Iris pigment epithelial cell (primary cell): ENCODE data around the gene UBE2K.
"Not testable (repeated sequence)": the region's sequence is repeated elsewhere in the genome, so short reads cannot be mapped to it uniquely, and the experiment has no call there.

Source experiments
- DNase-seq: peaks from one replicate; pipeline ENCODE4 v3.0.0-alpha.2; 2011; ENCODE audit warnings: low read depth

Gene UBE2K

GRCh38 chr4:39689970-39690369 lies 8.0 kb upstream of the UBE2K start:
- DNase-seq = no peak

- peak; percentile 29 for DNase-seq
Observed at GRCh38 chr4:39698424-39699009, 581 bp downstream of the UBE2K start.

GRCh38 chr4:39699687-39700409 lies 1.9 kb downstream of the UBE2K start:
- DNase-seq = peak; percentile 55

GRCh38 chr4:39700554-39700953 lies 2.6 kb downstream of the UBE2K start:
- DNase-seq = no peak

- DNase-seq = no peak
Observed at GRCh38 chr4:39702716-39703115, 4.8 kb downstream of the UBE2K start.

- not testable (repeated sequence) for DNase-seq
Observed at GRCh38 chr4:39704789-39705188, 6.9 kb downstream of the UBE2K start.

- DNase-seq = peak; percentile 72
Observed at GRCh38 chr4:39706334-39706733, 8.4 kb downstream of the UBE2K start.

- DNase-seq = peak; percentile 56
Observed at GRCh38 chr4:39706741-39707511, 9.0 kb downstream of the UBE2K start.

- no peak for DNase-seq
Observed at GRCh38 chr4:39710098-39710896, 12.4 kb downstream of the UBE2K start.

- DNase-seq = no peak
Observed at GRCh38 chr4:39712819-39713607, 15.1 kb downstream of the UBE2K start.

GRCh38 chr4:39713691-39714090 lies 15.8 kb downstream of the UBE2K start:
- peak; percentile 73 for DNase-seq

- DNase-seq = no peak
Observed at GRCh38 chr4:39714166-39714565, 16.2 kb downstream of the UBE2K start.

GRCh38 chr4:39715788-39716187 lies 17.9 kb downstream of the UBE2K start:
- no peak for DNase-seq

- no peak for DNase-seq
Observed at GRCh38 chr4:39716356-39716755, 18.4 kb downstream of the UBE2K start.

GRCh38 chr4:39717743-39718142 lies 19.8 kb downstream of the UBE2K start:
- DNase-seq = not testable (repeated sequence)

GRCh38 chr4:39718366-39719323 lies 20.7 kb downstream of the UBE2K start:
- no peak for DNase-seq

GRCh38 chr4:39719804-39720580 lies 22.1 kb downstream of the UBE2K start:
- DNase-seq = peak; percentile 58

- not testable (repeated sequence) for DNase-seq
Observed at GRCh38 chr4:39721273-39721672, 23.3 kb downstream of the UBE2K start.

GRCh38 chr4:39721788-39722187 lies 23.9 kb downstream of the UBE2K start:
- no peak for DNase-seq
